HUES6 (cell line): ENCODE results near the gene CNTNAP2.

Experiments
- H3K27ac ChIP-seq: 2 replicates; pipeline ENCODE4 v1.7.0; 2013; ENCODE audit warnings: low read depth, mild to moderate bottlenecking, low read length, inconsistent platforms
- H3K27me3 ChIP-seq: 2 replicates; pipeline ENCODE4 v1.6.1; 2013; ENCODE audit warnings: low read length; ENCODE audit not compliant: control insufficient read depth, insufficient read depth
- H3K36me3 ChIP-seq: 2 replicates; pipeline ENCODE4 v1.6.1; 2013; ENCODE audit warnings: low read length; ENCODE audit not compliant: control insufficient read depth, insufficient read depth
- H3K4me1 ChIP-seq: 2 replicates; pipeline ENCODE4 v1.6.1; 2013; ENCODE audit warnings: low read length; ENCODE audit not compliant: control insufficient read depth, insufficient read depth
- H3K4me3 ChIP-seq: 2 replicates; pipeline ENCODE4 v1.5.1; 2013; ENCODE audit warnings: low read depth, low read length
- H3K9ac ChIP-seq: one replicate; pipeline ENCODE4 v1.6.1; 2013; ENCODE audit warnings: mild to moderate bottlenecking, low read length
- H3K9me3 ChIP-seq: 2 replicates; pipeline ENCODE4 v1.6.1; 2013; ENCODE audit warnings: low read depth, low read length; ENCODE audit not compliant: control insufficient read depth, insufficient read depth

The CNTNAP2 gene

GRCh38 chr7:146554556-146554955, 438.0 kb downstream of the CNTNAP2 start:
- Histone ChIP-seq H3K4me1 (no peaks in the 10 kb centered on the region), H3K27ac (no peak overlapping the region), H3K27me3 (no peaks in the 10 kb centered on the region), H3K9me3 (no peaks in the 10 kb centered on the region), H3K9ac (no peak overlapping the region), H3K36me3 (no peaks in the 10 kb centered on the region), H3K4me3 (no peak overlapping the region)

- H3K9ac ChIP-seq, result no peak overlapping the region
- H3K4me1 ChIP-seq, result no peaks in the 10 kb centered on the region
- no peaks in the 10 kb centered on the region for H3K36me3 ChIP-seq
- no peaks in the 10 kb centered on the region for H3K27me3 ChIP-seq
- no peaks in the 10 kb centered on the region for H3K9me3 ChIP-seq
- no peak overlapping the region for H3K27ac ChIP-seq
- no peak overlapping the region for H3K4me3 ChIP-seq
Measured at GRCh38 chr7:146557971-146558469, 441.4 kb downstream of the CNTNAP2 start.

- Histone ChIP-seq H3K9ac (no peak overlapping the region), H3K27me3 (no peaks in the 10 kb centered on the region), H3K4me3 (no peak overlapping the region), H3K27ac (no peak overlapping the region), H3K4me1 (peaks cover 3% of the 10 kb centered on the region; the same call in 1 of the 2 replicates), H3K36me3 (no peaks in the 10 kb centered on the region), H3K9me3 (no peaks in the 10 kb centered on the region)
Measured at GRCh38 chr7:146565872-146566271, 449.3 kb downstream of the CNTNAP2 start.

DNA sequence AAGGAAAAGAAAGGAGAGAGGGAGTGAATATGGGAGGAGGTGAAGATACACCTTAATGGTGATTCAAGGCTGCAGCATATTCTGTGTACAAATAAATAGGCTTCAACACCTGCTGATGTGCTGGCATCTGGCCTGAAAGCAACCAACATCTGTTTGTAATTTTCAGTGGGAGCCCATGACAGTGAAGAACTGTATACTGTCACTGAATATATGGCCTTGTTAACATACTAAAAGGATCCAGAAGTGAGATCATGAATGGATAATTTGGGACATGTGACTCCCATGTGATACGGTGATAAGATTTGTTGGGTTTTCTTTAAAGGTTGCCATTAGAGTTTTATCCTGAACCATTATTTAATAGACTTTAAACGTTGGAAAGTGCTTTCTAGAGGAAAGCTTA, 459.3 kb downstream of the CNTNAP2 start:
- H3K9ac ChIP-seq, result no peak overlapping the region

GRCh38 chr7:146591976-146592375, 475.4 kb downstream of the CNTNAP2 start:
- H3K9me3 ChIP-seq, result no peaks in the 10 kb centered on the region
- no peaks in the 10 kb centered on the region for H3K36me3 ChIP-seq
- no peaks in the 10 kb centered on the region for H3K4me1 ChIP-seq
- no peak overlapping the region for H3K9ac ChIP-seq
- H3K27ac ChIP-seq, result no peak overlapping the region
- no peaks in the 10 kb centered on the region for H3K27me3 ChIP-seq
- H3K4me3 ChIP-seq, result no peak overlapping the region

More for the DNA sequence above, 459.3 kb downstream of the CNTNAP2 start:
- Histone ChIP-seq H3K4me1 (no peaks in the 10 kb centered on the region), H3K27me3 (no peaks in the 10 kb centered on the region), H3K27ac (no peak overlapping the region), H3K4me3 (no peak overlapping the region), H3K9me3 (no peaks in the 10 kb centered on the region), H3K36me3 (no peaks in the 10 kb centered on the region)

DNA sequence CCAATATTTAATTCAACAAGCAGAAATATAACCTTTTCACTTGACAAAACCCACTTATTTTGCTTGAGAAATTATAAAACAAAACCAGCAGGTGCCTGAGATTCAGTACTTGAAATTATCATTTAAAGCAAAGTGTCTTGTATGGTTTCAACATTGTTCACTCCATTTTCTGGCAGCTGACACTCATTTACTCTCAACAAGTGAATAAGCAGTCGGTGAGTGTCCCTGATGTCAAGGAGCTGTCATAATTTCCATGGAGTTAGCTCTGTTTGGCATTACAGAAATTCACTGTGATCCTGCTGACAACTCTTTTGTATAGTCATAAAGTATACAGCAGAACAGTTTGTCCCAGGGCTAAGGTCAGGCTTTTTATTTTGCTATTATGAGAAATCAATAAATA, 490.0 kb downstream of the CNTNAP2 start:
- Histone ChIP-seq H3K27ac (no peak overlapping the region), H3K27me3 (no peaks in the 10 kb centered on the region)

GRCh38 chr7:146619641-146620040, 503.0 kb downstream of the CNTNAP2 start:
- Histone ChIP-seq H3K27me3 (no peaks in the 10 kb centered on the region), H3K9ac (no peak overlapping the region), H3K9me3 (no peaks in the 10 kb centered on the region)

More for the DNA sequence above, 490.0 kb downstream of the CNTNAP2 start:
- H3K36me3 ChIP-seq, result no peaks in the 10 kb centered on the region
- no peak overlapping the region for H3K9ac ChIP-seq
- no peaks in the 10 kb centered on the region for H3K4me1 ChIP-seq
- no peaks in the 10 kb centered on the region for H3K9me3 ChIP-seq
- H3K4me3 ChIP-seq, result no peak overlapping the region

GRCh38 chr7:146626912-146627311, 510.3 kb downstream of the CNTNAP2 start:
- H3K4me3 ChIP-seq, result no peak overlapping the region
- no peaks in the 10 kb centered on the region for H3K36me3 ChIP-seq
- H3K27me3 ChIP-seq, result no peaks in the 10 kb centered on the region
- no peaks in the 10 kb centered on the region for H3K4me1 ChIP-seq
- H3K9me3 ChIP-seq, result no peaks in the 10 kb centered on the region
- H3K27ac ChIP-seq, result no peak overlapping the region
- no peak overlapping the region for H3K9ac ChIP-seq

More at GRCh38 chr7:146619641-146620040, 503.0 kb downstream of the CNTNAP2 start:
- no peak overlapping the region for H3K27ac ChIP-seq
- H3K4me1 ChIP-seq, result no peaks in the 10 kb centered on the region
- no peaks in the 10 kb centered on the region for H3K36me3 ChIP-seq
- H3K4me3 ChIP-seq, result no peak overlapping the region

- H3K9ac ChIP-seq, result no peak overlapping the region
- H3K27ac ChIP-seq, result no peak overlapping the region
Measured at GRCh38 chr7:146635205-146636032, 518.8 kb downstream of the CNTNAP2 start.

DNA sequence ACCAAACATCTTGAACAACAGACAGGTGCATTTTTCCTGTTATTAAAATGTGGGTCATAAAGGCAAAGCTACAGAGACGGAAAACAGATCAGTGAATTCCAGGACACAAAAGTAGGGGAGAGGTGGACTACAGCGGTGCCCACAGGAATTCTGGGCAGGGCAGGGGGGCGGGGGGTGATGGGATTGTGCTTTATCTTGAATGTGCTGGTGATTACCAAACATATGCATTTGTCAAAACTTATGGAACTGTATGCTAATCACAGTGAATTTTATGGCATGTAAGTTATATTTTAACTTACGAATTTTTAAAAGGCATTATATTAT, 519.4 kb downstream of the CNTNAP2 start:
- Histone ChIP-seq H3K27me3 (no peaks in the 10 kb centered on the region), H3K27ac (no peak overlapping the region), H3K9ac (no peak overlapping the region), H3K4me3 (no peak overlapping the region), H3K36me3 (no peaks in the 10 kb centered on the region), H3K9me3 (no peaks in the 10 kb centered on the region), H3K4me1 (0 out of 2 replicates have a peak, but pooled peaks cover 4% of the 10 kb centered on the region)

More at GRCh38 chr7:146635205-146636032, 518.8 kb downstream of the CNTNAP2 start:
- Histone ChIP-seq H3K4me3 (no peak overlapping the region), H3K4me1 (0 out of 2 replicates have a peak, but pooled peaks cover 4% of the 10 kb centered on the region), H3K9me3 (no peaks in the 10 kb centered on the region), H3K36me3 (no peaks in the 10 kb centered on the region), H3K27me3 (no peaks in the 10 kb centered on the region)

GRCh38 chr7:146636581-146636980, 520.0 kb downstream of the CNTNAP2 start:
- Histone ChIP-seq H3K36me3 (no peaks in the 10 kb centered on the region), H3K27ac (no peak overlapping the region), H3K27me3 (no peaks in the 10 kb centered on the region), H3K4me1 (0 out of 2 replicates have a peak, but pooled peaks cover 4% of the 10 kb centered on the region), H3K9me3 (no peaks in the 10 kb centered on the region), H3K4me3 (no peak overlapping the region), H3K9ac (no peak overlapping the region)
